HEK293 (cell line): ENCODE data around the gene MAGI2.

Experiments
- KLF1 ChIP-seq: fragments of 450-650 bp; formaldehyde crosslinking; IDR thresholded peaks from 2 replicates; pipeline ENCODE4 v1.5.1; 2016; ENCODE audit warnings: missing biosample characterization, missing genetic modification characterization
- ZBTB1 ChIP-seq: fragments of 450-650 bp; formaldehyde crosslinking; IDR thresholded peaks from 2 replicates; pipeline ENCODE4 v1.5.1; 2016; ENCODE audit warnings: missing biosample characterization, missing genetic modification characterization
- ZNF175 ChIP-seq: fragments of 450-650 bp; formaldehyde crosslinking; IDR thresholded peaks from 2 replicates; pipeline ENCODE4 v1.5.1; 2016; ENCODE audit warnings: missing biosample characterization, missing genetic modification characterization
- ZNF266 ChIP-seq: fragments of 450-650 bp; formaldehyde crosslinking; IDR thresholded peaks from 2 replicates; pipeline ENCODE4 v1.5.1; 2016; ENCODE audit warnings: missing biosample characterization, missing genetic modification characterization, low read depth
- ZNF514 ChIP-seq: fragments of 450-650 bp; formaldehyde crosslinking; IDR thresholded peaks from 2 replicates; pipeline ENCODE4 v1.5.1; 2016; ENCODE audit warnings: missing biosample characterization, missing genetic modification characterization
- ZNF549 ChIP-seq: fragments of 450-650 bp; IDR thresholded peaks from 2 replicates; pipeline ENCODE4 v1.5.1; 2018; ENCODE audit warnings: missing biosample characterization, missing genetic modification characterization, mild to moderate bottlenecking, inconsistent platforms, moderate library complexity
- TF ChIP-seq, protein P1 (sequence below): fragments of 450-650 bp; formaldehyde crosslinking; IDR thresholded peaks from 2 replicates; pipeline ENCODE4 v1.5.1; 2016; ENCODE audit warnings: missing biosample characterization, missing genetic modification characterization
- TF ChIP-seq, protein P2 (sequence below): fragments of 450-650 bp; formaldehyde crosslinking; IDR thresholded peaks from 2 replicates; pipeline ENCODE4 v1.5.1; 2016; ENCODE audit warnings: missing biosample characterization, missing genetic modification characterization
- TF ChIP-seq, protein P3 (sequence below): sonication (generic); formaldehyde crosslinking; IDR thresholded peaks from 2 replicates; pipeline ENCODE4 v1.8.1; 2022; ENCODE audit warnings: mild to moderate bottlenecking, moderate library complexity, missing genetic modification reagents
- TF ChIP-seq, protein P4 (sequence below): fragments of 450-650 bp; formaldehyde crosslinking; IDR thresholded peaks from 2 replicates; pipeline ENCODE4 v1.5.1; 2016; ENCODE audit warnings: missing biosample characterization, missing genetic modification characterization

DNA sequence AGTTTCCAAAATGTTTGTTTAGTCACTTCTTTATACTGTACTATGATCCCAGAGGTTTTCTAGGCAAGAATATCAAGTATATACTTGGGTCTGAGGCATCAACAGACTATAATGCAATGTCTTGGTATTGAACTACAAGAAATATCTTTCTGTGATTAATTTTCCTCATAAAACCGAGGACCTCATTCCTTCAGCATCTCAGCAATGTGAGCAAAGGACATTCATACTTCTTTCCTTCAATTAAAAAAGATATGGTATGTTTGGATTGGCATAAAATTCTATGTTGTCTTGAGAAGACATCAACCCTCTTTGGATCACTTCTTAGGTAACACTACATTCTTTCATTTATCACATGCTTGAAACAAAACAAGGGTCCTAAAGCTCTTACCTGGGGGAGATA is 1130.3 kb downstream of the MAGI2 start:
- TF ChIP-seq KLF1 (tag by site-specific recombination) (no peak), ZBTB1 (tag by site-specific recombination) (no peak), ZNF514 (tag by site-specific recombination) (no peak), ZNF549 (no peak), ZNF175 (tag by site-specific recombination) (no peak), ZNF266 (no peak)
- TF ChIP-seq, protein P1, sequence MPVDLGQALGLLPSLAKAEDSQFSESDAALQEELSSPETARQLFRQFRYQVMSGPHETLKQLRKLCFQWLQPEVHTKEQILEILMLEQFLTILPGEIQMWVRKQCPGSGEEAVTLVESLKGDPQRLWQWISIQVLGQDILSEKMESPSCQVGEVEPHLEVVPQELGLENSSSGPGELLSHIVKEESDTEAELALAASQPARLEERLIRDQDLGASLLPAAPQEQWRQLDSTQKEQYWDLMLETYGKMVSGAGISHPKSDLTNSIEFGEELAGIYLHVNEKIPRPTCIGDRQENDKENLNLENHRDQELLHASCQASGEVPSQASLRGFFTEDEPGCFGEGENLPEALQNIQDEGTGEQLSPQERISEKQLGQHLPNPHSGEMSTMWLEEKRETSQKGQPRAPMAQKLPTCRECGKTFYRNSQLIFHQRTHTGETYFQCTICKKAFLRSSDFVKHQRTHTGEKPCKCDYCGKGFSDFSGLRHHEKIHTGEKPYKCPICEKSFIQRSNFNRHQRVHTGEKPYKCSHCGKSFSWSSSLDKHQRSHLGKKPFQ: no peak
- TF ChIP-seq, protein P2, sequence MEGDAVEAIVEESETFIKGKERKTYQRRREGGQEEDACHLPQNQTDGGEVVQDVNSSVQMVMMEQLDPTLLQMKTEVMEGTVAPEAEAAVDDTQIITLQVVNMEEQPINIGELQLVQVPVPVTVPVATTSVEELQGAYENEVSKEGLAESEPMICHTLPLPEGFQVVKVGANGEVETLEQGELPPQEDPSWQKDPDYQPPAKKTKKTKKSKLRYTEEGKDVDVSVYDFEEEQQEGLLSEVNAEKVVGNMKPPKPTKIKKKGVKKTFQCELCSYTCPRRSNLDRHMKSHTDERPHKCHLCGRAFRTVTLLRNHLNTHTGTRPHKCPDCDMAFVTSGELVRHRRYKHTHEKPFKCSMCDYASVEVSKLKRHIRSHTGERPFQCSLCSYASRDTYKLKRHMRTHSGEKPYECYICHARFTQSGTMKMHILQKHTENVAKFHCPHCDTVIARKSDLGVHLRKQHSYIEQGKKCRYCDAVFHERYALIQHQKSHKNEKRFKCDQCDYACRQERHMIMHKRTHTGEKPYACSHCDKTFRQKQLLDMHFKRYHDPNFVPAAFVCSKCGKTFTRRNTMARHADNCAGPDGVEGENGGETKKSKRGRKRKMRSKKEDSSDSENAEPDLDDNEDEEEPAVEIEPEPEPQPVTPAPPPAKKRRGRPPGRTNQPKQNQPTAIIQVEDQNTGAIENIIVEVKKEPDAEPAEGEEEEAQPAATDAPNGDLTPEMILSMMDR (tag by site-specific recombination): no peak
- TF ChIP-seq, protein P3, sequence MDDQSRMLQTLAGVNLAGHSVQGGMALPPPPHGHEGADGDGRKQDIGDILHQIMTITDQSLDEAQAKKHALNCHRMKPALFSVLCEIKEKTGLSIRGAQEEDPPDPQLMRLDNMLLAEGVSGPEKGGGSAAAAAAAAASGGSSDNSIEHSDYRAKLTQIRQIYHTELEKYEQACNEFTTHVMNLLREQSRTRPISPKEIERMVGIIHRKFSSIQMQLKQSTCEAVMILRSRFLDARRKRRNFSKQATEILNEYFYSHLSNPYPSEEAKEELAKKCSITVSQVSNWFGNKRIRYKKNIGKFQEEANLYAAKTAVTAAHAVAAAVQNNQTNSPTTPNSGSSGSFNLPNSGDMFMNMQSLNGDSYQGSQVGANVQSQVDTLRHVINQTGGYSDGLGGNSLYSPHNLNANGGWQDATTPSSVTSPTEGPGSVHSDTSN (CRISPR knock-in tag): no peak
- TF ChIP-seq, protein P4, sequence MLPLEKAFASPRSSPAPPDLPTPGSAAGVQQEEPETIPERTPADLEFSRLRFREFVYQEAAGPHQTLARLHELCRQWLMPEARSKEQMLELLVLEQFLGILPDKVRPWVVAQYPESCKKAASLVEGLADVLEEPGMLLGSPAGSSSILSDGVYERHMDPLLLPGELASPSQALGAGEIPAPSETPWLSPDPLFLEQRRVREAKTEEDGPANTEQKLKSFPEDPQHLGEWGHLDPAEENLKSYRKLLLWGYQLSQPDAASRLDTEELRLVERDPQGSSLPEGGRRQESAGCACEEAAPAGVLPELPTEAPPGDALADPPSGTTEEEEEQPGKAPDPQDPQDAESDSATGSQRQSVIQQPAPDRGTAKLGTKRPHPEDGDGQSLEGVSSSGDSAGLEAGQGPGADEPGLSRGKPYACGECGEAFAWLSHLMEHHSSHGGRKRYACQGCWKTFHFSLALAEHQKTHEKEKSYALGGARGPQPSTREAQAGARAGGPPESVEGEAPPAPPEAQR (tag by site-specific recombination): no peak
